HuH-7 (cell line): ENCODE results near the gene PPP4C.
A peak's percentile ranks its signal among the peaks of the same experiment; 100 is the strongest.
"Not testable (repeated sequence)": the region's sequence is repeated elsewhere in the genome, so short reads cannot be mapped to it uniquely, and the experiment has no call there.

Source experiments
- DNase-seq: peaks from one replicate; pipeline ENCODE4 v3.0.0; 2011; ENCODE audit warnings: low spot score

Gene PPP4C

GRCh38 chr16:30075503-30076275 is at the start of gene PPP4C:
PPP4C (plus strand) TSS chr16:30075994; CDS start chr16:30076378, 384 bp downstream.
- peak; percentile 98 for DNase-seq

GRCh38 chr16:30026449-30026848 is 49.3 kb upstream of the PPP4C start:
- no peak for DNase-seq

GRCh38 chr16:30027588-30028437 is 48.0 kb upstream of the PPP4C start:
- DNase-seq, result no peak

- DNase-seq, result no peak
Observed at GRCh38 chr16:30028438-30029076, 47.2 kb upstream of the PPP4C start.

GRCh38 chr16:30030011-30030685 is 45.6 kb upstream of the PPP4C start:
- no peak for DNase-seq

- DNase-seq, result no peak
Observed at GRCh38 chr16:30030841-30031413, 44.9 kb upstream of the PPP4C start, which contains the start of gene TLCD3B. TLCD3B (minus strand) TSS chr16:30031271; CDS start chr16:30030527, 744 bp downstream.

GRCh38 chr16:30031477-30031918 is 44.3 kb upstream of the PPP4C start:
- DNase-seq, result no peak

GRCh38 chr16:30032083-30032819 is 43.5 kb upstream of the PPP4C start:
- peak; percentile 78 for DNase-seq

GRCh38 chr16:30033270-30033669 is 42.5 kb upstream of the PPP4C start:
- no peak for DNase-seq

- no peak for DNase-seq
Observed at GRCh38 chr16:30040221-30040620, 35.6 kb upstream of the PPP4C start.

GRCh38 chr16:30040690-30041089 is 35.1 kb upstream of the PPP4C start:
- DNase-seq, result not testable (repeated sequence)

GRCh38 chr16:30041841-30042240 is 34.0 kb upstream of the PPP4C start:
- no peak for DNase-seq

- DNase-seq, result no peak
Observed at GRCh38 chr16:30046178-30046577, 29.6 kb upstream of the PPP4C start.

GRCh38 chr16:30046588-30046987 is 29.2 kb upstream of the PPP4C start:
- no peak for DNase-seq

- no peak for DNase-seq
Observed at GRCh38 chr16:30049871-30050270, 25.9 kb upstream of the PPP4C start.

GRCh38 chr16:30051518-30051917 is 24.3 kb upstream of the PPP4C start:
- no peak for DNase-seq

GRCh38 chr16:30052671-30053372 is 23.0 kb upstream of the PPP4C start:
- DNase-seq, result peak; percentile 91

- no peak for DNase-seq
Observed at GRCh38 chr16:30053376-30054015, 22.3 kb upstream of the PPP4C start.

- DNase-seq, result no peak
Observed at GRCh38 chr16:30054451-30054850, 21.3 kb upstream of the PPP4C start.
